Left lung (tissue), 10 donors: ENCODE data around the gene SRPK3. TPM values are rescaled to one million over a fixed set of nuclear protein-coding genes. Genes with fewer than 3 reads are reported as not detected.

Experiments
- ATAC-seq: fragments of 200-7000 bp; cut with Tn5 transposase; one replicate; pipeline ENCODE4 v1.9.1; 2020; ENCODE audit warnings: moderate library complexity
- DNase-seq, 4 donors: peaks; one replicate each; pipeline ENCODE4 v3.0.0-alpha.2; 2013 to 2020
- H3K27ac ChIP-seq, 2 donors: fragments of 200-600 bp; sonication (generic) in 1 of 2; one replicate each; pipeline versions ENCODE4 v1.5.0 to v1.8.0; 2020 to 2021
- H3K27me3 ChIP-seq, 2 donors: fragments of 200-600 bp; sonication (generic) in 1 of 2; one replicate each; pipeline versions ENCODE4 v1.5.0 to v1.8.0; 2020 to 2021
- H3K36me3 ChIP-seq, 2 donors: fragments of 200-600 bp; sonication (generic) in 1 of 2; one replicate each; pipeline versions ENCODE4 v1.5.0 to v1.8.0; 2020 to 2021
- H3K4me1 ChIP-seq, 2 donors: fragments of 200-600 bp; one replicate each; pipeline ENCODE4 v1.8.0; 2021
- H3K4me3 ChIP-seq, 2 donors: fragments of 200-600 bp; sonication (generic) in 1 of 2; one replicate each; pipeline versions ENCODE4 v1.5.0 to v1.8.0; 2020 to 2021; ENCODE audit warnings: mild to moderate bottlenecking in 1 of 2
- H3K9me3 ChIP-seq, 2 donors: fragments of 200-600 bp; sonication (generic) in 1 of 2; one replicate each; pipeline versions ENCODE4 v1.5.0 to v1.8.0; 2020 to 2021
- intact Hi-C, 2 donors: fragments of 100-400 bp; cut with DNase I; formaldehyde crosslinking; loops; one replicate each; pipeline versions ENCODE4 v1.11.2 to v1.14.2; 2022
- polyA plus RNA-seq, 6 donors: library from polyadenylated mRNA; unstranded; fragments of 120-200 nt; gene quantifications; one replicate each; pipeline ENCODE4 v1.2.1, GENCODE V29; 2013; ENCODE audit not compliant: insufficient read length in 6 of 6
- total RNA-seq, 2 donors: library from RNA; stranded (reverse); fragmentation: NEBNext Ultra II Directional; extraction: Animal tissue kit (Norgen Biotek cat#: 25700); gene quantifications; one replicate each; pipeline ENCODE4 v1.2.1, GENCODE V29; 2021
- TF ChIP-seq, protein P1 (sequence below), 2 donors: fragments of 200-600 bp; sonication (generic) in 1 of 2; IDR thresholded peaks; one replicate each; pipeline versions ENCODE4 v1.5.0 to v1.8.0; 2021; ENCODE audit warnings: antibody characterized with exemption in 2 of 2
- donor health status: DM: no; HTN: yes; CAD: no.
- donor health status: DM: no; HTN: no; CAD: no.

Gene SRPK3
- total and polyA plus RNA-seq, 8 donors = 0.55 to 1.7 (median 0.88) TPM

DNA sequence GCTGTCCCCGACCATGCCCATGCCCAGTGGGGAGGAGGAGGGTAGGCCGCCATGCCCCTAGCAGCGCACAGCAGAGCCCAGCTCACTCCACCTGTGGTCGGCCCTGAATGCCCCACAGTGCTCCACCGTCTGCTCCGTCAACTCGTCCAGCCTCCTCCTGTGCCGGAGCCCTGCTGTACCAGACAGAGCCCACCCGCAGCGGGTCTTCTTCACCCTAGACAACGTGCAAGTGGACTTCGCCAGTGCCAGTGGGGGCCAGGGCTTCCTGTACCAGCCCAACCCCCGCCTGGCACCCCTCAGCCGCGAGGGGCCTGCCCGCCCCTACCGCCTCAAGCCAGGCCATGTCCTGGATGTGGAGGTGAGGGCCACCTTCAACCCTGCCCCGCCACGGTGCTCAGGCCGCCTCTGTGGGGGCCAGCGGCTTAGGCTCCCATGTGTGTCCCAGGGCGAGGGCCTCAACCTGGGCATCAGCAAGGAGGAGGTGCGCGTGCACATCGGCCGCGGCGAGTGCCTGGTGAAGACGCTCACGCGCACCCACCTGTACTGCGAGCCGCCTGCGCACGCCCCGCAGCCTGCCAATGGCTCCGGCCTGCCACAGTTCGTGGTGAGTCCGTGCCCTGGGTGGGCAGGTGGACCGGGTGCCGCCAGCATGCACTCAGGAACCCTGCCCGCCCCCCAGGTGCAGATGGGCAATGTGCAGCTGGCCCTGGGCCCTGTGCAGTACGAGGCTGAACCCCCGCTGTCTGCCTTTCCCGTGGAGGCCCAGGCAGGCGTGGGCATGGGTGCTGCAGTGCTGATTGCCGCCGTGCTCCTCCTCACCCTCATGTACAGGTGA, 6.9 kb upstream of the SRPK3 start:
- peaks cover 0 to 7% of the 10 kb centered on the region in 2 donors for H3K27me3 ChIP-seq
- H3K27ac ChIP-seq = no peak overlapping the region
- no peaks in the 10 kb centered on the region for H3K4me1 ChIP-seq
- ATAC-seq = no peak
- H3K4me3 ChIP-seq = no peak overlapping the region
- TF ChIP-seq, protein P1, sequence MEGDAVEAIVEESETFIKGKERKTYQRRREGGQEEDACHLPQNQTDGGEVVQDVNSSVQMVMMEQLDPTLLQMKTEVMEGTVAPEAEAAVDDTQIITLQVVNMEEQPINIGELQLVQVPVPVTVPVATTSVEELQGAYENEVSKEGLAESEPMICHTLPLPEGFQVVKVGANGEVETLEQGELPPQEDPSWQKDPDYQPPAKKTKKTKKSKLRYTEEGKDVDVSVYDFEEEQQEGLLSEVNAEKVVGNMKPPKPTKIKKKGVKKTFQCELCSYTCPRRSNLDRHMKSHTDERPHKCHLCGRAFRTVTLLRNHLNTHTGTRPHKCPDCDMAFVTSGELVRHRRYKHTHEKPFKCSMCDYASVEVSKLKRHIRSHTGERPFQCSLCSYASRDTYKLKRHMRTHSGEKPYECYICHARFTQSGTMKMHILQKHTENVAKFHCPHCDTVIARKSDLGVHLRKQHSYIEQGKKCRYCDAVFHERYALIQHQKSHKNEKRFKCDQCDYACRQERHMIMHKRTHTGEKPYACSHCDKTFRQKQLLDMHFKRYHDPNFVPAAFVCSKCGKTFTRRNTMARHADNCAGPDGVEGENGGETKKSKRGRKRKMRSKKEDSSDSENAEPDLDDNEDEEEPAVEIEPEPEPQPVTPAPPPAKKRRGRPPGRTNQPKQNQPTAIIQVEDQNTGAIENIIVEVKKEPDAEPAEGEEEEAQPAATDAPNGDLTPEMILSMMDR (IDR thresholded peaks at IDR 0.05) = no peak
- intact Hi-C loops = no loop called here
- no peaks in the 10 kb centered on the region for H3K36me3 ChIP-seq
- DNase-seq = peak in 1 of 4 donors; percentile 43
- H3K9me3 ChIP-seq = no peaks in the 10 kb centered on the region

DNA sequence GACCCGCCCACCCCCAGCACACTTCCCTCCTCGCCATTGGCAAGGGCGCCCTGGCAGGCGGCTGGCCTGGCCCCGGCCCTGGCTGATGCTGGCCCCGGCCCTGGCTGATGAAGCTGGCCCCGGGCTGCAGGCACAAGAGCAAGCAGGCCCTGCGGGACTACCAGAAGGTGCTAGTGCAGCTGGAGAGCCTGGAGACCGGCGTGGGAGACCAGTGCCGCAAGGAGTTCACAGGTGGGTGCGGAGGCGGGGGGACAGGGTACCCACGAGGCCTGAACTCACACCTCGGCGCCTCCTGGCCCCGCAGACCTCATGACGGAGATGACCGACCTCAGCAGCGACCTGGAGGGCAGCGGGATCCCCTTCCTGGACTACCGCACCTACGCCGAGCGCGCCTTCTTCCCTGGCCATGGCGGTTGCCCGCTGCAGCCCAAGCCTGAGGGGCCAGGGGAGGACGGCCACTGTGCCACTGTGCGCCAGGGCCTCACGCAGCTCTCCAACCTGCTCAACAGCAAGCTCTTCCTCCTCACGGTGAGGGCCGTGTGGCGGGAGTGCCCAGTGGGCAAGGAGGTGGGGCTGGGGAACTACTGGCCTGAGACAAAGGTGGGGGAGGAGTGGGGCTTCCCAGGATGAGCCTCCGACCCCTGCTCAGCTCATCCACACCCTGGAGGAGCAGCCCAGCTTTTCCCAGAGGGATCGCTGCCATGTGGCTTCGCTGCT, 6.1 kb upstream of the SRPK3 start:
- DNase-seq (peak in 1 of 4 donors; percentile 27), ATAC-seq (no peak)

DNA sequence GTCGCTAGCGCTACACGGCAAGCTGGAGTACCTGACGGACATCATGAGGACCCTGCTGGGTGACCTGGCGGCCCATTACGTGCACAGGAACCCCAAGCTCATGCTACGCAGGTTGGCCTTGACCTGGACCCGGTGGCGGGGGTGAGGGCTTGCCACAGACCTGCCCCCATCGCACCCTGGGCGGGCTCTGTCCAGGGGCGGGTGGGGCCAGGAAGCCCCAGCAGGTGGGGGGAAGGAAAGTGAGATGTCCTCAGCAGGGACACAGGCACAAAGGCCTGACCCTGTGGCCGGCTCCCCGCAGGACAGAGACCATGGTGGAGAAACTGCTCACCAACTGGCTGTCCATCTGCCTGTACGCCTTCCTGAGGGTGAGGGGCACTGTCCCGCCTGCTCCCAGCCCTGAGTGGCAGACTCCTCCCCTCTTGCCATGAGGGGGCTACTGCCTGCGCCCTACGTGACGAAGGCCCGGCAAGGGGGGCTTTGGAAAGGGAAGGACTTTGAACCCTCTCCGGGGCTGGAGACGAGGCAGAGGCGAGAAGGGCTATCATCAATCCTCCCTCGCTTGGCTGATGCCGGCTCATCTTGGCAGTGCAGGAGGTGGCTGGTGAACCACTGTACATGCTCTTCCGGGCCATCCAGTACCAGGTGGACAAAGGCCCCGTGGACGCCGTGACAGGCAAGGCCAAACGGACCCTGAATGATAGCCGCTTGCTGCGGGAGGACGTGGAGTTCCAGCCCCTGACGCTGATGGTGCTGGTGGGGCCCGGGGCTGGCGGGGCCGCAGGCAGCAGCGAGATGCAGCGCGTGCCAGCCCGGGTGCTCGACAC, 5.3 kb upstream of the SRPK3 start:
- intact Hi-C loops = no loop called here
- DNase-seq (peak in 1 of 4 donors; percentile 41), ATAC-seq (no peak)
- no peaks in the 10 kb centered on the region for H3K4me1 ChIP-seq
- no peak overlapping the region for H3K27ac ChIP-seq
- H3K9me3 ChIP-seq = no peaks in the 10 kb centered on the region
- H3K36me3 ChIP-seq = no peaks in the 10 kb centered on the region
- H3K27me3 ChIP-seq = peaks cover 0 to 22% of the 10 kb centered on the region in 2 donors
- TF ChIP-seq, protein P1 (IDR thresholded peaks at IDR 0.05) = no peak
- H3K4me3 ChIP-seq = no peak overlapping the region

More for the DNA sequence above, 6.1 kb upstream of the SRPK3 start:
- no peaks in the 10 kb centered on the region for H3K4me1 ChIP-seq
- peaks cover 0 to 15% of the 10 kb centered on the region in 2 donors for H3K27me3 ChIP-seq
- H3K27ac ChIP-seq = no peak overlapping the region
- no peaks in the 10 kb centered on the region for H3K36me3 ChIP-seq
- no peaks in the 10 kb centered on the region for H3K9me3 ChIP-seq
- TF ChIP-seq, protein P1 (IDR thresholded peaks at IDR 0.05) = no peak
- intact Hi-C loops = no loop called here
- no peak overlapping the region for H3K4me3 ChIP-seq

DNA sequence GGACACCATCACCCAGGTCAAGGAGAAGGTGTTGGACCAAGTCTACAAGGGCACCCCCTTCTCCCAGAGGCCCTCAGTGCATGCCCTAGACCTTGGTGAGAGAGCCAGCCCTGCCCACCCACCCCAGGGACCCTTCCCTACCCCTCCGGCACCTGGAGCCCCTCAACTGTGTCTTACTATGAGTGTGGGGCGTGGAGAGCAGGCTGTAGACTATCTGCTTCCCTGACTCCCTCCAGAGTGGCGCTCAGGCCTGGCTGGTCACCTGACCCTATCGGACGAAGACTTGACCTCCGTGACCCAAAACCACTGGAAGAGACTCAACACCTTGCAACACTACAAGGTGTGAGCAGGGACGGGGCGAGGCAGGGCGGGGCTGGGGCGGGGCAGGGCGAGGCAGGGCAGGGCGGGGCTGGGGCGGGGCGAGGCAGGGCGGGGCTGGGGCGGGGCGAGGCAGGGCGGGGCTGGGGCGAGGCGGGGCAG, 4.7 kb upstream of the SRPK3 start:
- no peak for ATAC-seq
- H3K4me3 ChIP-seq = no peak overlapping the region
- H3K36me3 ChIP-seq = no peaks in the 10 kb centered on the region
- no peaks in the 10 kb centered on the region for H3K9me3 ChIP-seq
- no peak for DNase-seq
- no peaks in the 10 kb centered on the region for H3K4me1 ChIP-seq
- no peak overlapping the region for H3K27ac ChIP-seq
- H3K27me3 ChIP-seq = peaks cover 0 to 29% of the 10 kb centered on the region in 2 donors
- intact Hi-C loops = no loop called here
- TF ChIP-seq, protein P1 (IDR thresholded peaks at IDR 0.05) = no peak
